ENCODE results near the gene RAD18.

The RAD18 gene

GRCh38 chr3:8914491-8914890, 48.8 kb downstream of the RAD18 start:
- Histone ChIP-seq H3K4me1 (peaks cover 0 to 5% (median 0%) of the 10 kb centered on the region in 10 experiments; a peak in 2 of 20 replicates), H3K4me3 (no peak overlapping the region), H3K36me3 (peaks cover 41 to 98% (median 67%) of the 10 kb centered on the region in 11 experiments), H3K27ac (no peak overlapping the region), H4K20me1 (no peaks in the 10 kb centered on the region), H3K4me2 (no peak overlapping the region), H3K27me3 (no peaks in the 10 kb centered on the region), H3K9me3 (replicated peaks in 1 of 11) (no peaks in the 10 kb centered on the region; a peak in 1 of 22 replicates), H3K9ac (no peak overlapping the region)
- TF ChIP-seq Cebpa-rat (IDR thresholded peaks at IDR 0.05), result no peak

- no peaks in the 10 kb centered on the region for H3K27me3 ChIP-seq
- peaks cover 65 to 98% (median 80%) of the 10 kb centered on the region in 11 experiments for H3K36me3 ChIP-seq
- peaks cover 0 to 5% (median 0%) of the 10 kb centered on the region in 10 experiments; a peak in 2 of 20 replicates for H3K4me1 ChIP-seq
- H3K27ac ChIP-seq, result no peak overlapping the region
- H3K4me2 ChIP-seq, result peak overlapping the region in 1 of 11 experiments; percentile 13; a peak in 1 of 22 replicates
- no peak for TF ChIP-seq Cebpa-rat (IDR thresholded peaks at IDR 0.05)
- H3K9me3 ChIP-seq (replicated peaks in 1 of 11), result no peaks in the 10 kb centered on the region; a peak in 1 of 22 replicates
- no peaks in the 10 kb centered on the region for H4K20me1 ChIP-seq
- H3K9ac ChIP-seq, result no peak overlapping the region
- H3K4me3 ChIP-seq, result no peak overlapping the region
Observed at GRCh38 chr3:8911781-8912180, 51.5 kb downstream of the RAD18 start.

- TF ChIP-seq Cebpa-rat (IDR thresholded peaks at IDR 0.05), result no peak
- no peak overlapping the region for H3K4me3 ChIP-seq
Observed at GRCh38 chr3:8909160-8909559, 54.1 kb downstream of the RAD18 start.

GRCh38 chr3:8903191-8903590, 60.1 kb downstream of the RAD18 start:
- no peak for TF ChIP-seq Cebpa-rat (IDR thresholded peaks at IDR 0.05)
- H3K4me2 ChIP-seq, result no peak overlapping the region
- H3K4me1 ChIP-seq, result peaks cover 0 to 20% (median 16%) of the 10 kb centered on the region in 10 experiments; a peak in 14 of 20 replicates
- no peaks in the 10 kb centered on the region for H4K20me1 ChIP-seq
- H3K9me3 ChIP-seq (replicated peaks in 1 of 11), result no peaks in the 10 kb centered on the region
- no peak overlapping the region for H3K27ac ChIP-seq
- H3K9ac ChIP-seq, result no peak overlapping the region
- H3K4me3 ChIP-seq, result no peak overlapping the region
- peaks cover 41 to 100% (median 77%) of the 10 kb centered on the region in 11 experiments for H3K36me3 ChIP-seq
- H3K27me3 ChIP-seq, result no peaks in the 10 kb centered on the region

More at GRCh38 chr3:8909160-8909559, 54.1 kb downstream of the RAD18 start:
- Histone ChIP-seq H3K4me2 (no peak overlapping the region), H4K20me1 (no peaks in the 10 kb centered on the region), H3K27ac (no peak overlapping the region), H3K9me3 (replicated peaks in 1 of 11) (no peaks in the 10 kb centered on the region), H3K36me3 (peaks cover 66 to 100% (median 85%) of the 10 kb centered on the region in 11 experiments), H3K27me3 (no peaks in the 10 kb centered on the region), H3K4me1 (peaks cover 0 to 5% (median 0%) of the 10 kb centered on the region in 10 experiments; a peak in 2 of 20 replicates), H3K9ac (no peak overlapping the region)

DNA sequence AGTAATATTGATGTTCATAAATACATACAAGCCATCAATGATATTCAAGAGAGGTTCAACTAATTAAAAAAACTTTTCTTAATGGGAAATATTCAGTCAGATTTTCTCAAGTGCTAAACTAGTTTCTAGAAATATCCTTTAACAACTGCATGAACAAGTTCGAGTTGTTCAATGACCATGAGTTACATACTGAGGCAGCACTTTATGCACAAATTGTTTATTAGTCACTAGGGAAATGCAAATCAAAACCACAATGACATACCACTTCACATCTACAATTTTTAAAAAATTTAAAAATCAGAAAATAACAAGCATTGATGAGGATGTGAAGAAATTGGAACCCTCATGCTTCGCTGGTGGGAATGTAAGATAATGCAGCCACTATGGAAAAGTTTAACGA, 62.4 kb downstream of the RAD18 start:
- no peak overlapping the region for H3K4me3 ChIP-seq
- TF ChIP-seq Cebpa-rat (IDR thresholded peaks at IDR 0.05), result no peak
- no peak overlapping the region for H3K27ac ChIP-seq
- peak overlapping the region in 5 of 11 experiments; percentile 8 to 31 (median 20); a peak in 6 of 22 replicates for H3K4me2 ChIP-seq
- H4K20me1 ChIP-seq, result no peaks in the 10 kb centered on the region
- peaks cover 45 to 100% (median 77%) of the 10 kb centered on the region in 11 experiments for H3K36me3 ChIP-seq
- peaks cover 0 to 20% (median 16%) of the 10 kb centered on the region in 10 experiments; a peak in 14 of 20 replicates for H3K4me1 ChIP-seq
- no peak overlapping the region for H3K9ac ChIP-seq
- no peaks in the 10 kb centered on the region for H3K27me3 ChIP-seq
- no peaks in the 10 kb centered on the region for H3K9me3 ChIP-seq (replicated peaks in 1 of 11)

DNA sequence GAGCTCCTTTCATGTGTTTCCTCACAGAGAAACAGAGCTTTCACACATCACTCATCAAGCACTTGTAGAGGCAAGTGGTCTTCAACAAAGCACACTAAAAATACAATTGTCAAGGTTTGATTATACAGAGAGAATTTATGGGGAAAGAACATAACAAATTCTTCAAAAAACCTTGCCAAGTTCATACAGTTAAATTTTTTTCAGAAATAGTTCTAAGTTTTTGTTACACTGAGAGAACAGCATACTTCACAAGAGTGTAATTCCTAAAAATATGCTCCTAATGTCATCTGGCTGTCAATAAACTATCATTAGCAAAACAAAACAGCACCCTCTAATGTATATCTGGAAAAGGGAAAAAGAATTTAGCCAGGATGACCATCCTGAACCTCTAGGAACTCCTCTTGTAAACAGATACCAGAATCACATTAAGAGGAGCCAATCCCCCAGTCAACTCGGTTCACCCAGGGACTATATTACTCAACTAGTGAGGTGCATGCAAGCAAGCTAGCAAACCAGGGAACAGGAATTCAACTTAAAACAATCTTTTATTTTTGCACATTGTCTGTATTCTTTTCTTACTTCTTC, 63.3 kb downstream of the RAD18 start:
- Histone ChIP-seq H4K20me1 (no peaks in the 10 kb centered on the region), H3K27me3 (no peaks in the 10 kb centered on the region), H3K4me3 (no peak overlapping the region), H3K9me3 (replicated peaks in 1 of 11) (no peaks in the 10 kb centered on the region), H3K27ac (no peak overlapping the region), H3K4me1 (peaks cover 0 to 20% (median 16%) of the 10 kb centered on the region in 10 experiments; a peak in 14 of 20 replicates), H3K36me3 (peaks cover 43 to 100% (median 77%) of the 10 kb centered on the region in 11 experiments), H3K4me2 (peak overlapping the region in 6 of 11 experiments; percentile 3 to 31 (median 10); a peak in 7 of 22 replicates), H3K9ac (no peak overlapping the region)
- no peak for TF ChIP-seq Cebpa-rat (IDR thresholded peaks at IDR 0.05)

DNA sequence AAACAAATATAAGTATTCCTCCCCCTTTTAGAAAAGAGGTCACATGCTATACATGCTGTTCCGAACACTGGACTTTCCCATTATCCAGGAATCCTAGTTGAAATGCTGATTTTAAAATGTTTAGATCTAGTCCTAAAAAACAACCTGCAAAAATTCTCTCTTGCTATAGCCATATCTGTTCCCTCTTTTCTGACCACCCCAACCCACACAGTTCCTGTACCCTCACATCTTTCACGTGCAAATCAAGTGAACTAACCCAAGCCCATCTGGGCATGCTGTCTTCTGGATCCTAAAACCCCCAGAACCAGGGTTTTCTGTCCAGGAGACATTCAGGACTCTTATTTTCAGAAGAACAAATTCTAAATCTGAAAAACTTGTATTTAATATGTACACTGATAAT, 67.4 kb downstream of the RAD18 start:
- TF ChIP-seq Cebpa-rat (IDR thresholded peaks at IDR 0.05), result no peak
- H3K27me3 ChIP-seq, result no peaks in the 10 kb centered on the region
- H3K4me3 ChIP-seq, result no peak overlapping the region
- peaks cover 43 to 100% (median 80%) of the 10 kb centered on the region in 11 experiments for H3K36me3 ChIP-seq
- H4K20me1 ChIP-seq, result no peaks in the 10 kb centered on the region; a peak in 1 of 22 replicates
- H3K4me1 ChIP-seq, result peaks cover 0 to 16% (median 13%) of the 10 kb centered on the region in 10 experiments; a peak in 14 of 20 replicates
- no peak overlapping the region for H3K9ac ChIP-seq
- H3K4me2 ChIP-seq, result no peak overlapping the region
- H3K9me3 ChIP-seq (replicated peaks in 1 of 11), result no peaks in the 10 kb centered on the region
- no peak overlapping the region for H3K27ac ChIP-seq

GRCh38 chr3:8893001-8893400, 70.3 kb downstream of the RAD18 start:
- TF ChIP-seq Cebpa-rat (IDR thresholded peaks at IDR 0.05), result no peak

DNA sequence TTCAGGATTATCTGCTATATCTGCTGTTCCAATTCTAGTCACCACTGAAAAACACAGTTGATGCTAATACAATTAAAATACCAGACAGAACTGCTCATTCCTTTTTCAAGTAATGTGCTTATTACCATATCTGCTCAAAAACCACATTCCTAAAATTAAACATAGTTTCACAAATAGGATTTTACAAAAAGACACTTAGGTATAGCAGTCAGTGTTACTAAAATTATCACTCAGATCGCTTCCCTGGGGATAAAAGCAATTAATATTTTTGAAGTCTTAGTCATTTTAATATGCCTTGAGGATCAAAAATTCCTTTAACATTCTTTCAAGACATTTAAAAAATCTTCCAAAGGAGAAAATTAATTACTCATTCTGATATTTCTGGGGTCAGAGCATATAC, 71.5 kb downstream of the RAD18 start:
- Histone ChIP-seq H4K20me1 (no peaks in the 10 kb centered on the region; a peak in 1 of 22 replicates), H3K4me2 (no peak overlapping the region), H3K9me3 (replicated peaks in 1 of 11) (no peaks in the 10 kb centered on the region), H3K4me3 (no peak overlapping the region), H3K27ac (no peak overlapping the region), H3K27me3 (no peaks in the 10 kb centered on the region), H3K36me3 (peaks cover 53 to 100% (median 89%) of the 10 kb centered on the region in 11 experiments), H3K4me1 (no peaks in the 10 kb centered on the region), H3K9ac (no peak overlapping the region)
- no peak for TF ChIP-seq Cebpa-rat (IDR thresholded peaks at IDR 0.05)

More at GRCh38 chr3:8893001-8893400, 70.3 kb downstream of the RAD18 start:
- Histone ChIP-seq H3K27me3 (no peaks in the 10 kb centered on the region), H3K4me1 (no peaks in the 10 kb centered on the region), H3K9ac (no peak overlapping the region), H3K36me3 (peaks cover 53 to 100% (median 89%) of the 10 kb centered on the region in 11 experiments), H3K4me2 (no peak overlapping the region), H3K27ac (no peak overlapping the region), H3K9me3 (replicated peaks in 1 of 11) (no peaks in the 10 kb centered on the region), H3K4me3 (no peak overlapping the region), H4K20me1 (no peaks in the 10 kb centered on the region; a peak in 1 of 22 replicates)

Measured in BLaER1 treated with 17β-estradiol and CSF1 and Interleukin-3, amounts not matched to agents 10 nM and 100 nM (cell line).